ENCODE measurements around the gene ARL6IP5.

Gene ARL6IP5

GRCh38 chr3:69087030-69087791 lies 2.5 kb downstream of the ARL6IP5 start:
- DNase-seq, result no peak

DNA sequence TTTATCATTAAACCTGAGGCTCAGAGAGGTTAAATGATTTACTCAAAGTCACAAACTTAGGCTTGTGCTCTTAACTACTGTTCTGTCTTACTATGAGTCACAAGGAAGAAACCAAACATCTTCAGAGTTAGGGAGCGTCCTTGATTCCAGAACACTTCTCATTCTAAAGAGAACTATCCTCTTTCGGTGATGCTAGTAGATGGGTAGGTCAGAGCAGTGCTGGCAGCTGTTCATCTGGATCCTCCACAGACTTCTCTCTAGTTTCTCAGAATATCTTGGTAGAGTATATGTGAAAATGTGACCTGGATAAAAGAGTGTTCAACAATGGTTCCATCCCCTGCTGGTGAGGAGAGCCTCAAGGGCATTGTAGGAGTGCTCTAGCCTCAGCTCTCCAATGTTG lies 3.3 kb downstream of the ARL6IP5 start:
- peak; percentile 62 for DNase-seq

DNA sequence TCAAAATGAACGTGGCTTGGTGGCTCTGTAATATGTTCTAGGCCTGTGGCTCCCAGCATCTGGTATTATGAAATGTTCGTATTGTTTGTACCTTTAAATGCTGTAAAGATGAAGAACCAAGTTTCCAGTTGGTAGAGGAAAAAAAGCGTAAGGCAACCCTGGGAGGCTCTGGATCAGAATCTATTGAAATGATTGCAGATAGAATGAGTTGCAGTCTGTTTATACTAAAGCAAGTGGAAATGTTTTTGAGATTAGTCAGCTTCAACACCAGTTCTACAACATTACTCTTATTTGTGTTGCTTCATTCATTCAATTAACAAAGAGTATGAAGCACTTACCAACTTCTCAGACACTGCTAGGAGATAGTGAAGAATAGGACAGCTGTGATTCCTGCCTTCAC lies 5.3 kb downstream of the ARL6IP5 start:
- no peak for DNase-seq

- no peak for DNase-seq
Observed at GRCh38 chr3:69091389-69092029, 6.8 kb downstream of the ARL6IP5 start.

DNA sequence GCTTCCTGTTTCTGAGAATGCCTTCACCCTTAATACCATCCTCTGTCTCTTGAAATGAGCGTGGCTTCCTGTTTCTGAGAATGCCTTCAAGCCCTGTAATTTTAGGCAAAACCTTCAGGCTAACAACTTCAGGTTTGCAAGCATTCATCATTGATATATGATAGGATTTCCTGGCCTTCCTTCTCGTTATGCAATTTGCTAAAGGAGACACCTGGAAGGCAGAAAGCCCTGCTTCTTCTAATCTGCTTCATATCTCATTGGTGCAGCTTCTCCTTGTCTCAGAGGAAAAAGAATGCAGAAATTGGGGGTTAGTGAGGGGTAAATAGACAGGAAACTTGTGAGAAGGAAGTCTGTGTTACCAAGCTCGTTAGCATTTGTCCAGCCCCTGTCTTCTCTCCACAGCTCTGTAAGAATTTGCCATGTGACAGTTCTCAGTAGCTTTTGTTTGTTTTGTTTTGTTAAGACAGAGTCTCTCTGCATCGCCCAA lies 7.3 kb downstream of the ARL6IP5 start:
- peak; percentile 45 for DNase-seq

DNA sequence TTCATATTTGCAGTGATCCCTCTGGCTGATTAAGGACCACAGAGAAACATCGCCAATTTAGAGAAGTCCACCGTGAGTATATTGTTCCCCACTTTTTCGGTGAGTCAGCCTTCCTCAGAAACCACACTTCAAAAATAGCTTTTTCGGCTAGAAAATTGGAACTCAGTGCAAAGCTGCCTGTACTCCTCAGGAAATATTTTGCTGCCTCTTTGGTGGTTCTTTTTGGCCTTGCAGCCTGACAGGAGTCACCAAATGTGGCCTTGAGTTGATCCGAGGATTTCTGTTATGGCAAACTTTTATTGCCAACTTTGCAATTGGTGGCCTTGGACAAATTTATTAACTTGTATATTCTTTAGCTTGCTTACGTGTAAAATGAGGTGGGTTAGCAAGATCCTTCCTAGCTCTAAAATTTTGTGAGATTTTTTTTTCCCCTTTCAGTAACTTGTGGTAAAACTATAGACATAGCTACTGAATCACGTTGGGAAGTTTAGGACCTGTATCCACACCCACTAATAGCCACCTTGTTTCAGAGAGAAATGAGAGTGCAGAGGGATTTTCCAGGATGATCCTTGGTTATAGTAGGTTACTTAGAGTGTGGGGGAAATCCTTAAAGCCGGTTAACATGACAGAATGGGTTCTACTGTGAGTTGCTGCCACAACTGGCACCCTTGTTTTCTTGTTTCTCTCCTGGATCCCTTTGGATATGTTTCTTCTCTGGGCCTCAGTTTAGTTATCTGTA lies 9.9 kb downstream of the ARL6IP5 start:
- peak; percentile 54 for DNase-seq

- peak; percentile 42 for DNase-seq
Observed at GRCh38 chr3:69095636-69096035, 10.9 kb downstream of the ARL6IP5 start.

GRCh38 chr3:69096299-69096698 lies 11.6 kb downstream of the ARL6IP5 start:
- no peak for DNase-seq

DNA sequence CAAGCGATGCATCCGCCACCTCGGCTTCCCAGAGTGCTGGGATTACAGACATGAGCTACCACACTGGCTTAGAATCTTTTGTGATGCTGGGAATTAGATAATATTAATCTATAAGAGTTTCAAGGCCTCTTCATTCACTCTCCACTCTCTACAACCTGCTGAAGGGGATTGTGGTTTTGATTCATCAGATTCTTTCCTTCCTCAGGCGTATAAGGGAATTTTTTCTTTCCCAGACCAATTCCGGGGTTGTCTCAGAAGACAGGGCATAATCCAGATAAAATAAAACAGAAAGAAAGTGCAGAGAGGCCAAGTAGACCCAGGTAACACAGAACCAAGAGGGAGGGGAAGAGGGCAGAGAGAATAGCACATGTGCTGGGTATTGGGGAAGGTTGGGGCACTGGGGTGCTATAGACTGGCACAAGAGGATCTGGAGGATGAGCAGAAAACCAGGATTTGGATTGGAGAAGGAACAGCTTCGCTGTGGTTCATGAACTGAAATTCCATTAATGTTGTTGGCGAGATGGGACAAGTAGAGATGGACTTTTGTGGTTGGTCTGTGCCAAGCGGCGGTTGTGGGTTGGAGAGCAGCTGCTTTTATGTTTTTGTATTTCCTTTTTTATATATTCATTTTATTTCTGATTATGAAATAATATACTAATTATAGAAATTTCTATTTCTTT lies 12.8 kb downstream of the ARL6IP5 start:
- no peak for DNase-seq

DNA sequence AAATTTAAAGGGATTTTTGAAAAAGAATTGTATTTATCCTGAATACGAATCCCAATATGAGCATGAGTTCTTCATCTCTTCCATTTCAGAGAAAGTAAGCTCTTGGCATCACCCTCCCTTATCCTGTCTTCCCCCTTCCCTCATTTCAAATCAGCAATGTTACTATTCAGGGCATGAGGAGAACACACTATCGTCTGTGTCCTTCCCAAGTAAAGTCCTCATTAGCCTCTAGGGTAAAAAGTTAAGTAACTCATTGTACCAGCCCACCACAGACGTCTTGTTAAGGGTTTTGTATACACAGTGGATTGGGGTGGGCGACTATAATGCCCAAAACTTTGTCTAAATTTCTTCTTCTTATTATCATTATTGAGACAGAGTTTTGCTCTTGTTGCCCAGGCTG lies 14.8 kb downstream of the ARL6IP5 start:
- no peak for DNase-seq

- no peak for DNase-seq
Observed at GRCh38 chr3:69102384-69102783, 17.6 kb downstream of the ARL6IP5 start.

DNA sequence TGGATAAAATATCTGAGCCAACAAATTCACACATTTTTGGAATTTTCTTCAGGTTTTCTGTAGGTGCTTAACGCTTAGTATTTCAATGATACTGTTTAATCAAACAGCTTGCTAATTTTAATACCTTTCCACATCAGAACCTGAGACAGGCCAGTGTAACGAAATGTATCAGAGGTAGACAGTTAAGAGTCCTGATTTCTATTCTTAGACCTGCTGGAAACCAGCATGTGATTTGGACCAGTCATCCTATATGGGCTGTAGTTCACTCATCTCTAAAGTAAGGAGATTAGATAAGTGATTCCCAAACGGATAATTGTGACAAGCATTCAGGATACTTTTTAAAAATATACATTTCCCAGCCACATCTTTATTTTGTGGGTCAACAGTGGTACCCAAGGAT lies 18.4 kb downstream of the ARL6IP5 start:
- no peak for DNase-seq

- no peak for DNase-seq
Observed at GRCh38 chr3:69104586-69104985, 19.8 kb downstream of the ARL6IP5 start.

GRCh38 chr3:69105320-69105719 lies 20.6 kb downstream of the ARL6IP5 start:
- no peak for DNase-seq

- DNase-seq, result no peak
Observed at GRCh38 chr3:69107841-69108240, 23.1 kb downstream of the ARL6IP5 start.

GRCh38 chr3:69108811-69109210 lies 24.1 kb downstream of the ARL6IP5 start:
- DNase-seq, result no peak

DNA sequence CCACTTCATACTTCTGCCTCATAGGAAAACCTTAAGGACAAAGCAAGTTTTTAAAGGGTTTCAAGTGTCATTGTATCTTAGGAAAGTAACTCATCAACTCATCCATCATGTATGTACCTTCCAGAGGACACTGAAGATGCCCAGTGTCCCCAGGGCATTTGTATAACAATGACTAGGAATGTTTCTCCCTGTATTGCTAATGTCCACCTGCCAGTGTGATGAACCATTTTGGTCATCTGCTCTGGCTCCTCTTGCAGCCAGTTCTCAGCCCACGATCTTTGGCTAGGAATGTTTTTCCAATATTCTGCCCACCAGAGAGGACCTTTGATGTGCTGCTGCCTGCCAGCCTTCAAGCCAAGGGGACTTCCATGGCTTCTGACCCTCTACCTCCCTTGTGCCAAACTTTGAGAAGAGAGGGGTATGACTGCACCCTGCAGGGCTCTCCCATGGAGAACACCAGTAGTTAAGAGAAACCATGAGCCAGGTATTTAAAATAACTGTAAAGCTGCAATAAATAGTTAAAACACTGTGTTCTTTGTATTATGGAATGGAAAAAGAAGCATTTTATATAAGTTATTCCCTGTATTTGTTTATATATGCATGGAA lies 26.3 kb downstream of the ARL6IP5 start:
- no peak for DNase-seq

- DNase-seq, result no peak
Observed at GRCh38 chr3:69113536-69113935, 28.8 kb downstream of the ARL6IP5 start.

DNA sequence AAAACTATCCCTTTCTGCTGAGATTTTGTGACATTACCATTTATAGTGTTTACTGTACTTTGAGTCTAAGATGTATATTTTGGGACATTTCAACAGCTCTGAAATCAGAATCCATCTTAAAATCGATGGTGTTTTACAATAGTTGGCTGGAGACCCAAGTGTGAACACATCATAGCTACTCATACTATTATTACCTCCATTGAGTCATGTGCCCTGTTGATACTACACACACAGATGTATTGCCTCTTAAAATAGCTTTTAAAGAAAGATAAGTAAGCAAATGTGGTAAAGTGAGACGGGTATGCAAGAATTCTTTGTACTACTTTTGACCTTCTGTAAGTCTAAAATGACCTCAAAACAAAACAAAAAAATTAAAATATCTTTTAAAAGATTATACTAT lies 31.0 kb downstream of the ARL6IP5 start:
- DNase-seq, result no peak

GRCh38 chr3:69116162-69116561 lies 31.4 kb downstream of the ARL6IP5 start:
- DNase-seq, result no peak

DNA sequence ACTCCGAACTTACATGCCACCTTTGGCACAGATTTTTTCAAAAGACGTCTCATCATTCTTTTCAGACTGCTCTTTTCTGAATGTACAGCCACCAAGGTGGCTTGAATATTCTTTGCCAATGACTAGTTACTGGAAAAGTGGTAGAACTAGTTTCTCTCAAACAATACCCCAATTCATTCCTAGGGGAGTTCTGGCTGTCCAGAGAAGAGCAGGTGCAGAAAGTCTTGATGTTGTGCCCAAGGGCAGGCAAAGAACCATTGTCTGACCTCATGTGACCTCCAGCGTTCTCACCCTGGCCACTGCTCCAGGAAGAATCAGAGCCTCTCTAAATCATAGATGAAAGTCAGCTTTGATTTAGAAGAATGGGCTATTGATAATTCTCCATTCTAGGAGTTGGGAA lies 32.2 kb downstream of the ARL6IP5 start:
- DNase-seq, result no peak

GRCh38 chr3:69118555-69118954 lies 33.8 kb downstream of the ARL6IP5 start:
- DNase-seq, result no peak

GRCh38 chr3:69119138-69119537 lies 34.4 kb downstream of the ARL6IP5 start:
- DNase-seq, result no peak

All from CD4-positive, alpha-beta T cell treated with Interleukin-4 for 4 hours (primary cell).